Ishikawa (cell line): ENCODE results near the gene MFRP.

ENCODE experiments used
- CEBPB ChIP-seq: IDR thresholded peaks from 2 replicates; pipeline ENCODE4 v1.6.1; 2012
- EGR1 ChIP-seq: IDR thresholded peaks from 2 replicates; pipeline ENCODE4 v1.6.1; 2012
- FOXM1 ChIP-seq: IDR thresholded peaks from 2 replicates; pipeline ENCODE4 v1.6.1; 2012; ENCODE audit warnings: low read depth, borderline replicate concordance
- TEAD4 ChIP-seq: IDR thresholded peaks from 2 replicates; pipeline ENCODE4 v1.6.1; 2012
- YY1 ChIP-seq: IDR thresholded peaks from 2 replicates; pipeline ENCODE4 v1.6.1; 2012; ENCODE audit warnings: low read depth
- ZBTB7A ChIP-seq: IDR thresholded peaks from 2 replicates; pipeline ENCODE4 v1.6.1; 2012; ENCODE audit warnings: low read depth

- TF ChIP-seq TEAD4 (no peak), CEBPB (no peak), YY1 (no peak), EGR1 (no peak), ZBTB7A (no peak), FOXM1 (no peak)
These were observed 24.6 kb upstream of the MFRP start for GRCh38 chr11:119371067-119371601.
